Mammary epithelial cell (primary cell): Measurements from ENCODE around the gene CFAP61.

ENCODE experiments used
- CTCF ChIP-seq, 2 donors: IDR thresholded peaks in 1 of 2; conservative IDR thresholded peaks in 1 of 2; 2 replicates each; pipeline ENCODE4 v1.5.1; 2011 to 2012; ENCODE audit warnings: inconsistent platforms in 2 of 2, low read length in 2 of 2, mild to moderate bottlenecking in 2 of 2, control low read depth in 1 of 2, low read depth in 1 of 2; ENCODE audit not compliant: insufficient read depth in 1 of 2; ENCODE audit errors: extremely low read depth in 1 of 2
- EZH2 ChIP-seq: IDR thresholded peaks from 2 replicates; pipeline ENCODE4 v1.6.1; 2012; ENCODE audit warnings: low read length, inconsistent platforms, borderline replicate concordance

DNA sequence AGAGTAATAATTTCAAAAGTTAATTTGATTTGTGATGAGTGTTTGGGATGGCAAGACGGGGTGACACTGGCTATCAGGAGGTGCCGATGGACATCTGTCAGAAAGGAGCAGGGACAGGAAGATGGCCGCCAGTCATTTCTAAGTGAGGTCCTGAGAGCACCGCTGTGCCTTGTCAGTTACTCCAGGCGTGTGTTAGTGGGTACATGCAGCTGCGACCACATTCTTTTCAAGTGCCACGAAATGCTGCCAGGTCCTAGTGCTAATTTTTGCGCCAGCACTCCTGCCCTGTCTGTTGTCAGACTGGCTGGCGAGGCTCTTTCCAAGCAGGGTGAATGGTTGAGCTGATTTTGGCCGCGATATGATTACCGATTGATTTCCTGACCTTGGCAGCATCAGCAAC lies 251.0 kb downstream of the CFAP61 start:
- TF ChIP-seq CTCF (conservative IDR thresholded peaks at IDR 0.05 in 1 of 2, IDR thresholded peaks at IDR 0.05 in 1 of 2; ENCODE audit: extremely low read depth in 1 of 2, insufficient read depth in 1 of 2, low read depth in 1 of 2, low read length in 2 of 2) (no peak), EZH2 (no peak)
